Memory B cell (primary cell): ENCODE results near the gene CHCHD6.
A peak's percentile ranks its signal among the peaks of the same experiment; 100 is the strongest.

Source experiments
- ATAC-seq: fragments of 150-1000 bp; cut with Tn5 transposase; 2 replicates; pipeline ENCODE4 v1.10.0; 2021; ENCODE audit warnings: low read depth, mild to moderate bottlenecking, moderate library complexity
- DNase-seq, 2 donors: peaks; one replicate each; pipeline ENCODE4 v3.0.0; 2022; ENCODE audit warnings: low spot score in 2 of 2
- H3K27ac Mint-ChIP-seq: one replicate; pipeline ENCODE4 v1.8.0; 2022; ENCODE audit warnings: mild to moderate bottlenecking, moderate library complexity, mixed read lengths
- H3K27me3 Mint-ChIP-seq: one replicate; pipeline ENCODE4 v1.8.0; 2022; ENCODE audit warnings: mixed read lengths
- H3K36me3 Mint-ChIP-seq: one replicate; pipeline ENCODE4 v1.8.0; 2022; ENCODE audit warnings: mild to moderate bottlenecking, mixed read lengths
- H3K4me1 Mint-ChIP-seq: one replicate; pipeline ENCODE4 v1.8.0; 2022; ENCODE audit warnings: mixed read lengths
- H3K4me3 Mint-ChIP-seq: one replicate; pipeline ENCODE4 v1.8.0; 2022; ENCODE audit warnings: mild to moderate bottlenecking, moderate library complexity, mixed read lengths
- H3K9me3 Mint-ChIP-seq: one replicate; pipeline ENCODE4 v1.8.0; 2022; ENCODE audit warnings: mixed read lengths

CHCHD6 gene

DNA sequence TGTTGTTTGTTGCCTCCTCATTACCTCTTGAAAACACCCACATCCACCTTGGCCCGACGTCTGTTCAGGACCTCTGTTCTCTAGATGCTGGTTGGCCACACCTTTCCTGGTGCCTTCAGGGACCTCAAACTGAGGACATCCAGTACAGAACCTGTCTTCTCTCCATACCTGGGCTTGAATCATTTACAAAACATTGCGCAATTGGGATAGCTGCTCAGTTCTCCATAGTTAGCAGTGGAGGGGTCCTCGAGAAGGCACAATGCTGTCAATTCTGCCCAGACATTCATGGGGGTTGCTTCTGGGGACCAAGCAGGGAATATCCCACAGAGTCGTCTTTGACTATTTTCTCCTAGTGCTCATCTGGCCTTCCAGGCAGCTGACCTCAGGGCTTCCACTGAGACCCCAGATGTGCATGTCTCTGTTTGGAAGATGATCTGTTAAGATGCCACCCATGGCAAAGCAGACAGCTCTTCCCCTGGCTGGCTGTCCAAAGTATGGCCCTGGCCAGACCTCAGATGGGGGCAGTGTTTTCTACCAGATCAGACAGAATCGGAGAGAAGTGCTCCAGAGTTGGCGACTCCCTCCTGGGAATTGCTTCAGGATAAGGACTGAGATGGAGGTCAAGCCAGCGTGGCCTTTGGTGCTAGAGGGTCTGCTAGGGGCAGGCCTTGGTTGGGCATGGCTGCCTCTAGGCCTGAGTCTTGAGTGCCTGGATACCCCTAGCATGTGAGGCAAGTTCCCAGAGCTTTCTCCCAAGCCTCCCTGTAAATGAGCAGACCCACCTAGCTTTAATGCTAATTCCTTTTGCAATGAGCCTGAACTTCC, 46.1 kb downstream of the CHCHD6 start:
- Mint-ChIP-seq H3K36me3 (peaks cover 6% of the 10 kb centered on the region), H3K9me3 (no peaks in the 10 kb centered on the region), H3K4me1 (peaks cover 2% of the 10 kb centered on the region), H3K4me3 (no peak overlapping the region), H3K27me3 (no peaks in the 10 kb centered on the region), H3K27ac (no peak overlapping the region)
- ATAC-seq: no peak
- no peak for DNase-seq

DNA sequence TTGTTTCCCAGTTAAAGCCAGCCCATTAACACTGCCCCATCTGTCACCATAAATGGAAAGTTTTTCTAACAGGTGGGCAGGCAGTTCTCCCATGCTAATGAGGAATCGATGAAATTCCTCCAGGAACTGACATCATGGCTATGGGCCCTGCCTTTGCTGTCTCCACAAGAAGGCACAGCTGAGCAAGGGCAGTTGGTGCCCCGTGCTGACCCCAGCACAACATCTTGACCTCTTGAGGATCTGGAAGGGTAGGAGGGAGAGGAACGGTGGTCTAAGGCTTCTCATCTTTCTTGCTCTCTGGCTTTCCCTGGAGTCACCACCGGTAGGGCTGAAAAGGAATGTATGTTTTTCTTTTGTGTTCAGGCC, 46.7 kb downstream of the CHCHD6 start:
- no peak for DNase-seq
- no peaks in the 10 kb centered on the region for H3K9me3 Mint-ChIP-seq
- ATAC-seq: no peak
- no peak overlapping the region for H3K27ac Mint-ChIP-seq
- no peak overlapping the region for H3K4me3 Mint-ChIP-seq
- H3K36me3 Mint-ChIP-seq: peaks cover 6% of the 10 kb centered on the region
- H3K27me3 Mint-ChIP-seq: no peaks in the 10 kb centered on the region
- peaks cover 2% of the 10 kb centered on the region for H3K4me1 Mint-ChIP-seq

DNA sequence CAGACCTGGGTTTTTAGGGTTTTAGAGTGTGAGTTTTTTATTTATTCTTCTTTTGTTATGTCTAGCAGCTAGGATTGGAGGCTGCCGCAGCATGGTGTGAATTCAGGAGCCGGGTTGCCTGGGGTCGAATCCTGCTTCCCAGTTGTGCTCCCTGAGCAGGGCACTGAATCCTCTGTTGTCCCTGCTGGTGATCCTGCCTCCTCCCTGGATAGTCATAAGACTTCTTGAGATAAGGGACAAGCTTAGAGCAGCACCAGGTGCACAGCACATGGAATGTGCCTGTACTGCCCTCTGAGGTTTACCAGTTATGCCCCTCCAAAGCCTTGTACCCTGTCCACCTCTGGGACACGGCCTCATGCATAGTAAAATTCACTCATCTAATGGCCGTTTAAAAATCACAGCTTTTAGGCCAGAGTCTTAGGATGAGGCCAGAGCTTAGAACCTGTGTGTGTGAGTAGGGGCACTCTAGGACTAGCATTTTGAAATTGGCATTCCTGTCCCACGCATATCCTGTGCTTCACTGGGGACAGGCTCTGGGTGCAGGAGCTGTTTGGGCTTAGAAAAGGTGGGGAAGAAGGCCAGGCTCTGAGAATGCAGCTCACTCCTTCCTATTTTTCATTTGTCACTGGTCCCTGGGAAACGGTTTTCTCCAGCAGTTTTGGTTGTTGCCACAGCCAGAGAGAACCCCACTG, 47.7 kb downstream of the CHCHD6 start:
- Mint-ChIP-seq H3K9me3 (no peaks in the 10 kb centered on the region), H3K27ac (no peak overlapping the region), H3K4me1 (peaks cover 2% of the 10 kb centered on the region), H3K36me3 (peaks cover 6% of the 10 kb centered on the region), H3K4me3 (no peak overlapping the region), H3K27me3 (no peaks in the 10 kb centered on the region)
- ATAC-seq: no peak
- no peak for DNase-seq

DNA sequence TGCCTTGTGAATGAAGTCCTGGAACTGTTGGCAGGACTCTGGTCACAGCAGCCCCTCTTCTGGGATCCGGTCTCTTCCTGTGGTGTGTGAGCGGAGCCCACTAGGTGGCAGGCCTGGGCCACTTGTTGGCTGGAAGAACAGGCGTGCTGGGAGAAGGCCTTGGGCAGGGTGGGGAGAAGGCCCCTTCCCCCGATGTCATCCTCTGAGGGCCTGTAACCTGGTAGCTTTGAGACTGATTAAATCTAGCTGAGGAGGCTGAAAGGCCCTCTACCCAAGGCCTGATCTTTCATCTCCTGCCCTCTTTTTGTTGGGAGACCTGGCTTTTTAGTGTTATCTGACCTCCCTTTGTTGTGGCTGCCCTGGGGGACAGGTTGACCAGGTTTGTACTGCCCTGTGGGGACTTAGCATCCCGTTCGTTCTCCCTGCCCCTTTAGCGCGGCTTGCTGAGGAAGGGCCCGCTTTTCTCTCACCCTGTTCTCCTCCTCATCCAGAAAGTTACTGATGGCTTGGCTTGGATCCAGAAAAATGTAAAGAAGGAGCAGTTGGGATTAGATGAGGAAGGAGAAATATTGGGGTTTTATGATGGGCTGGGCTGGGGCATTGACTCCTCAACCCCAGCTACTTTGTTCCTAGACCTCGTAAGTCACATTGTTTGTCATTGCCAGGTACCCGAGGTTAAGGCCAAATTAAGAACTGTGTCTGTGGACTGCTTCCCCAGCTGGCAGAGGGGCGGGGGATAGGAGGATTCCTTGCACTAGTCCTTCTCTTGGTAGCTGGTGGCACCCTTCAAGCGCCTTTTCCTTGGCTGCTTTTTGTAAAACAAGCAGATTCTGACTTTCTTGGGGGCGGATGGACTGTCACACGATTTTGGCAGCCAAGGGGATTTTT, 48.5 kb downstream of the CHCHD6 start:
- DNase-seq: peak; percentile 49 to 62
- no peak overlapping the region for H3K4me3 Mint-ChIP-seq
- no peak overlapping the region for H3K27ac Mint-ChIP-seq
- peaks cover 3% of the 10 kb centered on the region for H3K36me3 Mint-ChIP-seq
- H3K27me3 Mint-ChIP-seq: no peaks in the 10 kb centered on the region
- peak; percentile 83 for ATAC-seq
- peaks cover 2% of the 10 kb centered on the region for H3K4me1 Mint-ChIP-seq
- no peaks in the 10 kb centered on the region for H3K9me3 Mint-ChIP-seq

DNA sequence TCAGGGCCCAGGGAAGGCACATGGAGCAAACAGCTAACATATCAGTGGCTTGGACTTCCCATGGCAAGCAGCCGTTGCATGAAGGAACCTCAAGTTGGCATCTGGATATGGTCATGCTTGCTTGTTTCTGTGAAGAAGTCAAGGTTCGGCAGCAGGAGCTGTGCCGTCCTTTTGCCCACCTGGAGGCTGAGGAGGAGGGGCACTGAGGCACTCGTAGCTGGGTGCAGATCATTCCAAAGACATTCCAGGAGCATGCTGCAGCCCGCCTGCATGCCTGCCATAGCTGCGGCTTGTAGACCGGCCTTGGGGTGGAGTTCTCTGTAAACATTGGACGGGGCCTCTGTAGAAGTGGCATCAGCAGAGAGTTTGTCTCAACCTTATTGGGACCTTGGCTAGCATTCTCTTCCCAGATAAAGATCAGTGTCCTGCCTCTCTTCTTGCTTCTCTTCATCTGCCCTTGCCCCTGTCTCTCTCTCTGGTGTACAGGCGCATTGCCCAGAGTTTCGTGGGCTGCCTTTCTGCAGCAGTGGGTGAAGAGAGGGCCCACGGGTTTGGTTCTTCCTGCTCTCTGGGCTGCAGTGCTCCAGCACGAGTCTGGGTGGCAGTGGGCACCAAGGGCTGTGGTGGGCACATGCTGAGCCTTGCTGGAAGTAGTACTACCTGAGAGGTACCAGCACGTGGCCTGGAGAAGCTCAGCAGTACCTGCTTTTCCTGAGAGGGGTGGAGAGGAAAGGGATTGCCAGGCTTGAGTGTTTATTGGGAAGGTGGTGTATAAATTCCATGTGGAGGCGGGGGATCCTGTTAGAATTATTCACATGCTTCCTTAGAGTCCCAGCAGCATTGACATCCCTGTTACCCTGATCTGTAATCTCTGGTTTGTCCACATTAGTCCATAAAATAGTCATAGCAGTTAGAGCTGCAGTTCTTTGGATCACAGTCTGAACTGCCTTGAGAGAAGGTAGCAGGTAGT, 49.4 kb downstream of the CHCHD6 start:
- Mint-ChIP-seq H3K4me1 (peaks cover 2% of the 10 kb centered on the region), H3K4me3 (no peak overlapping the region), H3K27me3 (no peaks in the 10 kb centered on the region), H3K36me3 (no peaks in the 10 kb centered on the region), H3K27ac (no peak overlapping the region), H3K9me3 (no peaks in the 10 kb centered on the region)
- no peak for ATAC-seq
- DNase-seq: no peak

DNA sequence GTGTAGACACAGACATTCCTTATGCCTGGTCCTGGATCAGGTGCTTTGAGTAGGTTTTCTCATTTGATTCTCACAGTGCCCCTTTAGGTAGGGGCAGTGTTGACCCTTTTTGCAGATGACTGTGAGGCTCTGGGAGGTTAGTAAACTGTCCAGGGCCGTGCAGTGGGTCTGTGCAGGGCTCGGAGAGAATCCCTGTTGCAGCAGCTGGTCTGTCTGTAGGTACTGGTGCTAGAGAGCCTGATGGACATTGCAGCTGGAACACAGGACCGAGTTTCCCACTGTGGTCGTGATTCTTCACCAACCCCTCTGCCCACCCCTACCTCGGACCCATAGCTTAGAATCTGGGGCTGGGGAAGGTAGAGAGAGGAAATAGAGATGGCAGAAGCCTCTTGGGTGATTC, 51.8 kb downstream of the CHCHD6 start:
- Mint-ChIP-seq H3K4me1 (peaks cover 5% of the 10 kb centered on the region), H3K27me3 (no peaks in the 10 kb centered on the region), H3K4me3 (no peak overlapping the region), H3K36me3 (peaks cover 6% of the 10 kb centered on the region), H3K9me3 (no peaks in the 10 kb centered on the region), H3K27ac (no peak overlapping the region)
- DNase-seq: no peak
- ATAC-seq: no peak

DNA sequence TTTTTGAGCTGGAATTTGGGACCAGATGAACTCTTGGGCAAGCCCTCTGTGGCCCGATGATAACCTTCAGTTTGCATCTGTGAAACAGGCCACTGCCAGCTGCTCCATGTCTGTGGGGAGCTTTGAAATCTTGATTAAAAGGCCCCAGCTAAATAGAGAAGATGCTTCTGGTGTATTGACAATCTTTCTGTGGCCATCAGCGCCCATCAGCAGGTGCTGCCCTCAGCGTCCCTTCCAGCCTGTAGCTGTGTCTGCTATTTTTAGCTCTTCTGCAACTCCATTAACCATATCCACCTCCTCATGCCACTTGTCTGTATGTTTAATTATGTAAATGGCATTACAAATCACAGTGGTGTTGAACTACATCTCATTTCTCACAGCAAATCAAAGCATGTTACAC, 54.0 kb downstream of the CHCHD6 start:
- H3K27ac Mint-ChIP-seq: no peak overlapping the region
- no peaks in the 10 kb centered on the region for H3K27me3 Mint-ChIP-seq
- H3K36me3 Mint-ChIP-seq: peaks cover 11% of the 10 kb centered on the region
- no peak overlapping the region for H3K4me3 Mint-ChIP-seq
- H3K9me3 Mint-ChIP-seq: peaks cover 1% of the 10 kb centered on the region
- no peak for ATAC-seq
- DNase-seq: no peak
- peaks cover 5% of the 10 kb centered on the region for H3K4me1 Mint-ChIP-seq

DNA sequence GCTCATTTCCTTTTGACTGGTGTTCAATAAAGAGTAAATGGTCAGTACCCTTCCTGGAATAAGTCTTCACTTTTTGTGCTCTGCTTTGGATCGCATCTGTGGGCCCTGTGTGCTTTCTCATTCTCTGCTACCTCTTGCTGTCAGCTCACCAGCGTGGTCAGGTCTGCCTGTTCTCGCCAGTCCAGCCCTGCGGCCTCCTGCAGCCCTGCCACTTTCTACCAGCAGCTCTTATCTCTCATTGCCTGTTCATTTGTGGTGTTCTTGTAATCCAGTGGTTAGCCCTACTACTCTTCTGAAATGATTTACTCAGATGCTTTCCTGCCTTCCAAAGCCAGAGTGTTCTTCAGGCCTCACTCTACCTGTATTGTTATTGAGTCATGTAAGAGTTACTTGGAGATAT, 54.8 kb downstream of the CHCHD6 start:
- H3K4me1 Mint-ChIP-seq: peaks cover 5% of the 10 kb centered on the region
- no peak overlapping the region for H3K27ac Mint-ChIP-seq
- no peaks in the 10 kb centered on the region for H3K27me3 Mint-ChIP-seq
- ATAC-seq (no peak), DNase-seq (no peak)
- H3K4me3 Mint-ChIP-seq: no peak overlapping the region
- peaks cover 1% of the 10 kb centered on the region for H3K9me3 Mint-ChIP-seq
- peaks cover 11% of the 10 kb centered on the region for H3K36me3 Mint-ChIP-seq

DNA sequence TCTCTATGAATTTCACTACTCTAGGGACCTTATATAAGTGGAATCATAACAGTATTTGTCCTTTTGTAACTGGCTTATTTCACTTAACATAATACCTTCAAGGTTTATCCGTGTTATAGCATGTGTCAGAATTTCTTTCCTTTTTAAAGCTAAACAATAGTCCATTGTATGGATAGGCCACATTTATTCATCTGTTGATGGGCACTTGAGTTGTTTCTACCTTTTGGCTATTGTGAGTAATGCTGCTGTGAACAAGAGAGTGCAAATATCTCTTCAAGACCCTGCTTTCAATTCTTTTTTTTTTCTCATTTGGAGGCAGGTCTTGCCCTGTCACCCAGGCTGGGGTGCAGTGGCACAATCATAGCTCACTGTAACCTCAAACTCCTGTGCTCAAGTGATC, 56.5 kb downstream of the CHCHD6 start:
- Mint-ChIP-seq H3K4me3 (no peak overlapping the region), H3K27ac (no peak overlapping the region), H3K4me1 (peaks cover 5% of the 10 kb centered on the region), H3K9me3 (peaks cover 1% of the 10 kb centered on the region), H3K36me3 (peaks cover 17% of the 10 kb centered on the region), H3K27me3 (no peaks in the 10 kb centered on the region)
- ATAC-seq (no peak), DNase-seq (no peak)

DNA sequence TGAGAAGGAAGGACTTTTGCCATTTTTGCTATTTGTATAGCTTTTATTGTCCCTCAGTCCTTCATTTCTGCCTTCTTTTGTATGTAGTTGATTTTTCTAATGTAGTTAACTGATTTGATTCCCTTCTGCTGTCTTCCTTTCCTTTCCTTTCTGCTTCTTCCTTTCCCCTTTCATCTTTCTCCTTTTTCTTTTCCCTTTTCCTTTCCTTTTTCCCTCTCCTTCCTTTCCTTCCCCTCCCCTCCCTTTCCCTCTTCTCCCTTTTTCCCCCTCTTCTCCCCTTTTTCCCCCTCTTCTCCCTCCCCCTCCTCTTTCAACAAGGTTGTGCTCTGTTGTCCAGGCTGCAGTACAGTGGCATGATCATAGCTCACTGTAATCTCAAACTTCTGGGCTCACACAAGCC, 59.0 kb downstream of the CHCHD6 start:
- H3K4me1 Mint-ChIP-seq: peaks cover 6% of the 10 kb centered on the region
- H3K27ac Mint-ChIP-seq: no peak overlapping the region
- no peak for ATAC-seq
- no peak for DNase-seq
- H3K9me3 Mint-ChIP-seq: peaks cover 6% of the 10 kb centered on the region
- peaks cover 36% of the 10 kb centered on the region for H3K36me3 Mint-ChIP-seq
- H3K27me3 Mint-ChIP-seq: no peaks in the 10 kb centered on the region
- H3K4me3 Mint-ChIP-seq: no peak overlapping the region

DNA sequence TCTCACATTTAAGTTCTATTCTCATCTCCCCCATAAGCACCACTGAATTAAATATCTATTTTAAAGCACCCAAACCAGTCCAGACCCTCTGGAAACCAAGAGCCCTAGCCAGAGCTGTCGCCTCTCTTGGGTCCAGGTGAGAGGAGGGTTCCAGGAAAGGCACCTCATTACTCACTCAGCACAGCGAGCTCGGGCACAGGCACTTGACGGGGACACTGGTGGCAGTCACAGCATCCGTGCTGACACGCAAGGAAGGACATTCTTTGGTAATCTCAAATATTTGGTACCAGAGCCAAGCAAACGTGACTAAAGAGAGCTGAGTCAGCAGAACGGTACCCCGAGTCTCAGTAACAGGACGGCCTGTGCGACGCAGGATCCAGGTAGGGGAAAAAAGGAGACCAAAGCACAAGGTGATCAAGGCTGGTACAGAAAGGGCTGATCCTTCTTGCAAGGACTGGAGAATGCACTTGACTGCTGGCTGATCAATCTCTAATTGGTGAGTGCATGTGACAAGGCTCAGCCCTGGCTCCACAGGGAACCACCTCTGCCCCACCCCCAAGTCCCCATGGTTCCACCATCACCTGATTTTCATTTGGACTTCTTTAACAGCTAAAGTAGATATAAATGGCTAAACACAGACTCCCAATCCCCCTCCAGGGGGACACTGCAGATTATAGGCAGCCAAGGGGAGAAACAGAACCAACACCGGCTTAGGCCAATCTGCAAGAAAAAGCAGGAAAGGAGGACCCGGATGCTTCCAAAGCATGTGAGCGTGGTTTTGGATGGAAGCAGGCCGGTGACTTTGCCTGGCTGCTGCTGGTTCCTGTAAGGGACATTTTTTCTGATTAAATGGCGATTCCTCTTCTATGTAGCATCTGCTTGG, 61.4 kb downstream of the CHCHD6 start:
- Mint-ChIP-seq H3K4me3 (no peak overlapping the region), H3K9me3 (peaks cover 18% of the 10 kb centered on the region), H3K27ac (no peak overlapping the region), H3K27me3 (no peaks in the 10 kb centered on the region), H3K36me3 (peaks cover 37% of the 10 kb centered on the region), H3K4me1 (peaks cover 8% of the 10 kb centered on the region)
- DNase-seq (no peak), ATAC-seq (no peak)

DNA sequence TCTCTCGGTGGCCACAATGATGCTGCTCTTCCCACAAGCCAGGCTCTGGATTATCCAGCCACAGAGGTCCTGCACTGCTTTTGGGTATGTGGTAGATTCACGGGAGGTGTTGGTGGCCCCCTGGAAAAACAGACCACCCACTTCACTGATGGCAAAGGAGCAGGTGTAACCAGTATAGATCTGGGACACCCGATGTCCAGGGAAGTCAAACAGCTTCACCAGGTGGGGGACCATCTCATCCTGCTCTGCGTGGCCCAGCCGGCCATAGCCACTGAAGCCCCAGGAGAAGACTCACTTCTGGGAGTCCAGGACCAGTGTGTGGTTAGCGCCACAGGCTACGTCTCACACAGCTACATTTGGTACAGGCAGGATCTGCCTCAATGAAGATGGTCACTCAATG, 62.6 kb downstream of the CHCHD6 start:
- Mint-ChIP-seq H3K4me1 (peaks cover 8% of the 10 kb centered on the region), H3K4me3 (no peak overlapping the region), H3K36me3 (peaks cover 41% of the 10 kb centered on the region), H3K9me3 (peaks cover 20% of the 10 kb centered on the region), H3K27ac (no peak overlapping the region), H3K27me3 (no peaks in the 10 kb centered on the region)
- no peak for DNase-seq
- no peak for ATAC-seq
